Measurements from ENCODE around the gene EVI5.

DNA sequence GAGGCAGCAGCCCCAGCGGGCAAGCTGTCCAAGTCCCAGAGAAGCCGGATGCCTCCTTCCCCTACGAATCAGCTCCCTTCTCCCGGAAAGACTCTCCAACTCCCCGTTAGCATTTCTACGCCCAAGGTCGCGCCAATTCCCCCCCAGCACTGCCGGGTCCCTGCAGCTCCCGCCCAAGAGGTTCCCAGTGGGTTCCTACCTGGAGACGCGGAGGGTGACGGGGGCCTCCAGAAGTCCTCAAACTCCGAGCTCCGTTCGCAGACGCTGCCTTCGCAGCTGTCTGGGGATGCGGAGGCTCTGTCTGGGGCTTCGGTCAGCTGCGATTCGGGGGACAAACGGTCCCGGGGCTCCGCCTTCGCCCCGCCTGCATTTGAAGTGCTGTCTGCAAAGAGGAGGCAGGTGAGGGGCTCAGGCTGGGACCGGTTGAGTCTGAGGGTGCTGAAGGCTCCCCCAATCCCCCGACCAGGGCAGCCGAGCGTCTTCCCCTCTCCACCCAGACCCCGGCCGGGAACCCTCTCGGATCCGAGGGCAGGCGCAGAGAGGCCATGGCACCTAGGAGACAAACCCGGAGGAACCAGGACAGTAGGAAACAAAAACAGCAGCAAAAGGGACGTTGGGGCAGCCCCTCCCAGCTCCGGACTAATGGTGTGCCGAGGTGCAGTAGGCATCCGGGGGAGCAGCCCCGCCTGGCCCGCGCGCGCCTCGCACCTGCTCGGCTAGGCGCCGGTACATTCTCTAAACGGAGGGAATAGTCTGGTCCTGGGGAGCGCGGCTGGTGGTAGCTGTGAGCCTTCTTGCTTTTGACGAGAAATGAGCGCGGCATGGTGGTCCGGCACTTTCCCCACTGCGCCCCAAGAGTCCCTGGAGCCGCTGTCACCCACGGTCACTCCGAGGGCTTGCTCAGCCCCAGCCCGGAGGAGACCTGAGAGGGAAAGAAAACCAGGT lies 302.0 kb downstream of the EVI5 start:
- TF ChIP-seq, protein P1, sequence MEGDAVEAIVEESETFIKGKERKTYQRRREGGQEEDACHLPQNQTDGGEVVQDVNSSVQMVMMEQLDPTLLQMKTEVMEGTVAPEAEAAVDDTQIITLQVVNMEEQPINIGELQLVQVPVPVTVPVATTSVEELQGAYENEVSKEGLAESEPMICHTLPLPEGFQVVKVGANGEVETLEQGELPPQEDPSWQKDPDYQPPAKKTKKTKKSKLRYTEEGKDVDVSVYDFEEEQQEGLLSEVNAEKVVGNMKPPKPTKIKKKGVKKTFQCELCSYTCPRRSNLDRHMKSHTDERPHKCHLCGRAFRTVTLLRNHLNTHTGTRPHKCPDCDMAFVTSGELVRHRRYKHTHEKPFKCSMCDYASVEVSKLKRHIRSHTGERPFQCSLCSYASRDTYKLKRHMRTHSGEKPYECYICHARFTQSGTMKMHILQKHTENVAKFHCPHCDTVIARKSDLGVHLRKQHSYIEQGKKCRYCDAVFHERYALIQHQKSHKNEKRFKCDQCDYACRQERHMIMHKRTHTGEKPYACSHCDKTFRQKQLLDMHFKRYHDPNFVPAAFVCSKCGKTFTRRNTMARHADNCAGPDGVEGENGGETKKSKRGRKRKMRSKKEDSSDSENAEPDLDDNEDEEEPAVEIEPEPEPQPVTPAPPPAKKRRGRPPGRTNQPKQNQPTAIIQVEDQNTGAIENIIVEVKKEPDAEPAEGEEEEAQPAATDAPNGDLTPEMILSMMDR (IDR thresholded peaks at IDR 0.05), result no peak
- TF ChIP-seq POLR2A (IDR thresholded peaks at IDR 0.05), result no peak
